Stimulated activated CD8-positive, alpha-beta memory T cell treated with anti-CD3 and anti-CD28 coated beads, Interleukin-12 subunit alpha, Interleukin-12 subunit beta, amount 100 ng/mL, for 4 hours (primary cell): ENCODE data around the gene FXYD3.
"Not testable (repeated sequence)": the region's sequence is repeated elsewhere in the genome, so short reads cannot be mapped to it uniquely, and the experiment has no call there.

ENCODE experiments used
- DNase-seq: peaks from one replicate; pipeline ENCODE4 v3.0.0-alpha.2; 2020; ENCODE audit warnings: low read depth

Gene FXYD3

DNA sequence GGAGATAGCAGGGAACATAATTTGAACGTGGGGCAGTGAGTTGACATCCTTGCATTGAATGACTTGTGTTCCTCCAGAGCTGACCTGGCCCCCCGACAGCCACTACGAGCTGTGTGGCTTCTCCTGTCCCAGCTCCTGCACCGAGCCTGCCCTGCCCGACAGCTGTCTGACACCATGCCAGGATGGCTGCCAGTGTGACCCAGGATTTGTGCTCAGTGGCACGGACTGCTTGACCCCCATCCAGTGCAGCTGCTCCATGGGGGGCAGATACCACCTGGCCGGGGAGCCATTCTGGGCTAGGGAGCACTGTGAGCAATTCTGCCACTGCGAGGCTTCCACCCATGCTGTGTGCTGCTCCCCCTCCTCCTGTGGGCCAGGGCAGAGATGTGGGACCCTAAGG lies 29.2 kb upstream of the FXYD3 start:
- DNase-seq, result no peak

DNA sequence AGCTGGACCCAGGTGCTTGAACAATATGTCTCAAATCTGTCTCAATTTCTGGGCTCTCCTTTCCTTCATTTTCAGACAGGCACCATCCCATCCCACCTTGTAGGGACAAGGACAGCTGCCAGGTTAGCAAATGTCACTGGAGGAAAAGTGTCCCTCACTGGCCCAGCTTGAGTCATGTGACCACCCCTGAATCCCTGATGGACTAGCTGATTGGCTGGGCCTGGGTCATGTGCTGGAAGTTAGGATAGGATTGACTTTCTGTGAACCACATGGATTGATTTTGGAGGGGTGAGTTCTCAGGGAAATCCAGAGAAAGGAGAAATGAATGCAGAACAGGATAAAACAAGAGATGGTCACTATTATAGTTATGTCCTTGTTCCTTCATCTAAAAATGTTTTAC lies 28.2 kb upstream of the FXYD3 start:
- no peak for DNase-seq

- DNase-seq, result no peak
These were observed 27.3 kb upstream of the FXYD3 start for GRCh38 chr19:35088131-35088913.

DNA sequence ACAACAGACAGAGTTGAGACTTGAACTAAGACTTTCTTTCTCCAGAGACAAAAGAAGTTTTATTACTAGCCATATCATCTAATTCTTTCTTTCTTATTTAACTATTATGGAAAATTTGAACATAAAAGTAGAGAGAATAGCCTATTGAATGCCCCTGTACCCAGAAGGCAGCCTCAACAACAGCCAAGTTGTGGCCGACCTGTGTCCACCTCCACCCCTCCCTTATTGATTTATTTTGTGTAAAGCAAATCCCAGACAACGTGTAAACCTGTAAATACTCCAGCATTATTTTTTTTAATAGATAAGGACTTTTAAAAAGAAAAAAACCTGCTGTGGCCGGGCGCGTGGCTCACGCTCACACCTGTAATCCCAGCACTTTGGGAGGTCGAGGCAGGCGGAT lies 26.1 kb upstream of the FXYD3 start:
- no peak for DNase-seq

- no peak for DNase-seq
These were observed 25.5 kb upstream of the FXYD3 start for GRCh38 chr19:35090160-35090505.

GRCh38 chr19:35090506-35091214 lies 25.0 kb upstream of the FXYD3 start:
- DNase-seq, result peak; percentile 4

GRCh38 chr19:35093430-35093829 lies 22.2 kb upstream of the FXYD3 start:
- no peak for DNase-seq

DNA sequence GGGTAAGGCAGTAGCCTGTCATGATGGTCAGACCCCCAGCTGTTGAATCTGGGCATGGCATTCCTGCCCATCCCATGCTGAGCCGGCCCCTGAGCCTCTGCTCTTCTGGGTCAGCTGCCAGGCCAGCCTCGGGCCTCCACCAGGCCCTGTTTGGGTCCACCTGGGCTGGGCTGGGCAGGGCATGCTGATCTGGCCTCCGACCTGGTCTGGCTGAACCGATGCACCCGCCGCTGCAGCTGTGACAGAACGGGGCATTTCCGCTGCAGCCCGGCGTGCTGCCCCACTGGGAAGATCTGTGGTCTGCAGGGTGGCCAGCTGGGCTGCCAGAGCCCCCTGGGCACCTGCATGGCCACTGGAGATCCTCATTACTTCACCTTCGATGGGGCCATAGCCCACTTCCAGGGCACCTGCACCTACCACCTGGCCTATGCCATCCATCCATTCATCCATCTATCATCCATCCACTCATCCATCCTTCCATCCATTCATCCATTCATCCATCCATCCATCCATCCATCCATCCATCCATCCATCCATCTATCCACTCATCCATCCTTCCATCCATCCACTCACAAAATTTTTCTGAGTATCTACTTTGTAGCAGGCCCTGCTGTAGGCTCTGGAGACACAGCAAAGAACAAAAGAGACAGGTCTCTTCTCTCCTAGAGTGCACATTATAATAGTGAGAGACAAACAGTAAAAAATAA lies 21.5 kb upstream of the FXYD3 start:
- no peak for DNase-seq

- DNase-seq, result no peak
These were observed 21.0 kb upstream of the FXYD3 start for GRCh38 chr19:35094656-35095055.

- no peak for DNase-seq
These were observed 19.8 kb upstream of the FXYD3 start for GRCh38 chr19:35095667-35096368.

GRCh38 chr19:35098413-35099049 lies 17.1 kb upstream of the FXYD3 start:
- DNase-seq, result no peak

GRCh38 chr19:35099155-35099896 lies 16.3 kb upstream of the FXYD3 start:
- DNase-seq, result no peak

DNA sequence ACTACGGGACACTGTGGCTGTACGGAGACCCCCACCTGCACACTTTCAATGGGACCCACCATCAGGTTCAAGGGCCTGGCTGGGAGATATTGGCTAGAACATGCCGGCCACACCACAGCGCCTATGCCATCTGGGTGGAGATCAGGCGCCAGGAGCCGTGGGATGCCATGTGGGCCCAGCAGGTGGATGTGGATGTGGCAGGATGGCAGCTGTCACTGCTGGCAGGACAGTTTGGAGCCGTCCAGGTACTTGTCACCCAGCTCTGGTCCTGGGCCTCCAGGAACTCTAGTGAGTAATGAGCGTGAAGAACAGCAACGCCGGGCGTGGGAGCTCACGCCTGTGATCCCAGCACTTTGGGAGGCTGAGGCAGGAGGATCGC lies 15.7 kb upstream of the FXYD3 start:
- no peak for DNase-seq

GRCh38 chr19:35100588-35101533 lies 14.8 kb upstream of the FXYD3 start:
- DNase-seq, result no peak

DNA sequence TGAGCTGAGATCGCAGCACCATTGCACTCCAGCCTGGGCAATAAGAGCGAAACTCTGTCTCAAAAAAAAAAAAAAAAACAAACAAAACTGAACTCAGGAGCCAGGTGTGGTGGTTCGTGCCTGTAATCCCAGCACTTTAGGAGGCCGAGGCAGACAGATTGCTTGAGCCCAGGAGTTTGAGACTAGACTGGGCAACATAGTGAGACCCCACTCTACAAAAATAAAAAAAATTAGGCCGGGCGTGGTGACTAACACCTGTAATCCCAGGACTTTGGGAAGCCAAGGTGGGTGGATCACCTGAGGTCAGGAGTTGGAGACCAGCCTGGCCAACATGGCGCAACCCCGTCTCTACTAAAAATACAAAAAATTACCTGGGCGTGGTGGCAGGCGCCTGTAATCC lies 13.7 kb upstream of the FXYD3 start:
- DNase-seq, result not testable (repeated sequence)

DNA sequence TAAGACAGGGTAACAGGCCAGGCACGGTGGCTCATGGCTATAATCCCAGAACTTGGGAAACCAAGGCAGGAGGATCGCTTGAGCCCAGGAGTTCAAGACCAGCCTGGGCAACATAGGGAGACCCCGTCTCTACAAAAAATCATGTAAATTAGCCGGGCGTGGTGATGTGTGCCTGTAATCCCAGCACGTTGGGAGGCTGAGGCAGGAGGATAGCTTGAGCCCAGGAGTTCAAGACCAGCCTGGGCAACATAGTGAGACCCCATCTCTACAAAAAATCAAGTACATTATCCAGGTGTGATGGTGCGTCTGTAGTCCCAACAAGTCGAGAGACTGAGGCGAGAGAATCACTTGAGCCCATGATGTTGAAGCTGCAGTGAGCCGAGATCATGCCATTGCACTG lies 12.0 kb upstream of the FXYD3 start:
- DNase-seq, result not testable (repeated sequence)

- no peak for DNase-seq
These were observed 11.3 kb upstream of the FXYD3 start for GRCh38 chr19:35104361-35104760.

- no peak for DNase-seq
These were observed 10.6 kb upstream of the FXYD3 start for GRCh38 chr19:35105047-35105410.

DNA sequence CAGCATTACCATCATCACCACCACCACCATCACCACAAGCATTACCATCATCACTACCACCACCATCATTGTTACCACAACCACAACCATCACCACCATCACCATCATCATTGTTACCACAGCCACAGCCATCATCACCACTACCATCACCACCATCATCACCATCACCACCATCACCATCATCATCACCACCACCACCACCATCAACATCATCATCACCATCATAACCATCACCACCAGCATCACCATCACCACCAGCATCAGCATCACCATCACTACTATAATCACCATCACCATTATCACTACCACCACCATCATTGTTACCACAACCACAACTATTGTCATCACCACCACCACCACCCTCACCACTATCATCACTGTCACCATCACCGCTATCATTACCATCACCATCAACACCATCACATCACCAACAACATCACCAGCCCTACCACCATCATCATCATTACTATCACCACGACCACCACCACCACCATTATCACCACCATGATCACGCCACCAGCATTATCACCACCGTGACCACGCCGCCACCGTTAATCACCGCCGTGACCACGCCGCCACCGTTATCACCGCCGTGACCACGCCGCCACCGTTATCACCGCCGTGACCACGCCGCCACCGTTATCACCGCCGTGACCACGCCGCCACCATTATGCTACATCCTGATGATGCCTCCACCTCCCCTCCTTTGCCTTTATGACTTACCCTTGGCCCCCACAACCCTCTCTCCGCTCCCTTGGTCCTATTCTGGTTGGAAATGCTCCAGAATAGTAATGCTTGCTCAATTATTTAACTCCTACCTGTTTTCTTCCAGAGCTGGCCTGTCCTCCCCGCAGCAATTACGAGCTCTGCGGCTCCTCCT lies 10.0 kb upstream of the FXYD3 start:
- DNase-seq, result no peak

GRCh38 chr19:35106291-35106583 lies 9.4 kb upstream of the FXYD3 start:
- no peak for DNase-seq
